Activated CD8-positive, alpha-beta T cell treated with anti-CD3 and anti-CD28 coated beads for 36 hours (primary cell): ENCODE results near the gene RWDD3. TPM values are rescaled to one million over a fixed set of nuclear protein-coding genes. Genes with fewer than 3 reads are reported as not detected.

Source experiments
- ATAC-seq: fragments of 200-7000 bp; cut with Tn5 transposase; one replicate; pipeline ENCODE4 v1.10.0; 2021; ENCODE audit warnings: mild to moderate bottlenecking, moderate library complexity
- CTCF ChIA-PET: fragments of 350-600 bp; sonication (Branson Sonifier 250); formaldehyde crosslinking; loops from one replicate; lab custom pipeline; 2021; ENCODE audit warnings: antibody characterized with exemption; lab: Charles Lee
- POLR2A ChIA-PET: fragments of 350-600 bp; sonication (Branson Sonifier 250); formaldehyde crosslinking; loops from one replicate; lab custom pipeline; 2021; ENCODE audit warnings: antibody characterized with exemption; lab: Charles Lee
- DNase-seq: peaks from one replicate; pipeline ENCODE4 v3.0.0-alpha.2; 2020
- H3K27ac Mint-ChIP-seq: one replicate; pipeline ENCODE4 v1.8.0; 2021; ENCODE audit warnings: mild to moderate bottlenecking, mixed read lengths
- H3K27me3 Mint-ChIP-seq: one replicate; pipeline ENCODE4 v1.8.0; 2021; ENCODE audit warnings: mixed read lengths
- H3K36me3 Mint-ChIP-seq: one replicate; pipeline ENCODE4 v1.8.0; 2021; ENCODE audit warnings: low read depth, mixed read lengths
- H3K4me1 Mint-ChIP-seq: one replicate; pipeline ENCODE4 v1.8.0; 2021; ENCODE audit warnings: low read depth, mixed read lengths
- H3K4me3 Mint-ChIP-seq: one replicate; pipeline ENCODE4 v1.8.0; 2021; ENCODE audit warnings: mild to moderate bottlenecking, moderate library complexity, mixed read lengths
- H3K9me3 Mint-ChIP-seq: one replicate; pipeline ENCODE4 v1.8.0; 2021; ENCODE audit warnings: mixed read lengths
- CTCF ChIP-seq: fragments of 200-600 bp; IDR thresholded peaks from one replicate; pipeline ENCODE4 v1.8.0; 2022; ENCODE audit warnings: antibody characterized with exemption, mild to moderate bottlenecking
- intact Hi-C: fragments of 100-400 bp; cut with micrococcal nuclease; formaldehyde crosslinking; loops from one replicate; pipeline ENCODE4 v1.10.0; 2022
- total RNA-seq, 2 experiments: library from RNA; stranded (reverse); gene quantifications; one replicate each; pipeline ENCODE4 v1.2.3, GENCODE V29; 2021

RWDD3 gene
- total RNA-seq, 2 experiments from 2014 or later = 15.2 to 17.8 TPM

- POLR2A ChIA-PET = no interaction called here
Observed at GRCh38 chr1:95221306-95221705, 12.7 kb upstream of the RWDD3 start.

GRCh38 chr1:95222629-95223028, 11.4 kb upstream of the RWDD3 start:
- CTCF ChIA-PET = interaction anchor here (0.7 to 3.0 kb wide), 3 partner anchors 11 to 137 kb away, joined by 3 to 13 read pairs (median 4); partner anchors contain the start of gene RWDD3
- Mint-ChIP-seq H3K9me3 (no peaks in the 10 kb centered on the region), H3K4me3 (no peak overlapping the region), H3K27ac (no peak overlapping the region), H3K4me1 (no peaks in the 10 kb centered on the region), H3K36me3 (no peaks in the 10 kb centered on the region), H3K27me3 (peaks cover 21% of the 10 kb centered on the region)
- POLR2A ChIA-PET = interaction anchor here (1.9 kb wide), 1 partner anchor 11 kb away, joined by 4 read pairs; the partner anchor contains the start of gene RWDD3
- no peak for ATAC-seq
- no peak for DNase-seq
- intact Hi-C loops = no loop called here
- TF ChIP-seq CTCF = no peak

More at GRCh38 chr1:95221306-95221705, 12.7 kb upstream of the RWDD3 start:
- H3K36me3 Mint-ChIP-seq = no peaks in the 10 kb centered on the region
- DNase-seq (no peak), ATAC-seq (no peak)
- H3K4me3 Mint-ChIP-seq = no peak overlapping the region
- no peak for TF ChIP-seq CTCF
- H3K27ac Mint-ChIP-seq = no peak overlapping the region
- intact Hi-C loops = no loop called here
- no peaks in the 10 kb centered on the region for H3K9me3 Mint-ChIP-seq
- no peaks in the 10 kb centered on the region for H3K4me1 Mint-ChIP-seq
- CTCF ChIA-PET = interaction anchor here (1.1 kb wide), 1 partner anchor 137 kb away, joined by 4 read pairs; no protein-coding TSS in a partner anchor
- H3K27me3 Mint-ChIP-seq = peaks cover 20% of the 10 kb centered on the region

- POLR2A ChIA-PET = interaction anchor here (1.9 kb wide), 1 partner anchor 11 kb away, joined by 4 read pairs; the partner anchor contains the start of gene RWDD3
- no peaks in the 10 kb centered on the region for H3K4me1 Mint-ChIP-seq
- CTCF ChIA-PET = interaction anchor here (0.7 to 3.0 kb wide), 3 partner anchors 10 to 138 kb away, joined by 3 to 13 read pairs (median 4); partner anchors contain the start of gene RWDD3
- H3K9me3 Mint-ChIP-seq = no peaks in the 10 kb centered on the region
- H3K27ac Mint-ChIP-seq = no peak overlapping the region
- no peak for DNase-seq
- H3K36me3 Mint-ChIP-seq = no peaks in the 10 kb centered on the region
- no peak overlapping the region for H3K4me3 Mint-ChIP-seq
- ATAC-seq = no peak
- intact Hi-C loops = no loop called here
- TF ChIP-seq CTCF = no peak
- H3K27me3 Mint-ChIP-seq = peaks cover 19% of the 10 kb centered on the region
Observed at GRCh38 chr1:95223110-95223509, 10.9 kb upstream of the RWDD3 start.

GRCh38 chr1:95226781-95227660, 7.0 kb upstream of the RWDD3 start:
- H3K36me3 Mint-ChIP-seq = no peaks in the 10 kb centered on the region
- no peak for DNase-seq
- no peaks in the 10 kb centered on the region for H3K9me3 Mint-ChIP-seq
- H3K27me3 Mint-ChIP-seq = peaks cover 24% of the 10 kb centered on the region
- ATAC-seq = no peak
- no peak for TF ChIP-seq CTCF
- no peak overlapping the region for H3K27ac Mint-ChIP-seq
- no peaks in the 10 kb centered on the region for H3K4me1 Mint-ChIP-seq
- CTCF ChIA-PET = no interaction called here
- POLR2A ChIA-PET = no interaction called here
- intact Hi-C loops = no loop called here
- H3K4me3 Mint-ChIP-seq = no peak overlapping the region

GRCh38 chr1:95229037-95229436, 5.0 kb upstream of the RWDD3 start:
- intact Hi-C loops = no loop called here
- H3K36me3 Mint-ChIP-seq = no peaks in the 10 kb centered on the region
- H3K4me1 Mint-ChIP-seq = peaks cover 5% of the 10 kb centered on the region
- no peak for DNase-seq
- no peak overlapping the region for H3K4me3 Mint-ChIP-seq
- peaks cover 24% of the 10 kb centered on the region for H3K27me3 Mint-ChIP-seq
- no peak overlapping the region for H3K27ac Mint-ChIP-seq
- no peak for ATAC-seq
- no peak for TF ChIP-seq CTCF
- ChIA-PET POLR2A (no interaction called here), CTCF (interaction anchor here (1.4 kb wide), 1 partner anchor 144 kb away, joined by 4 read pairs; no protein-coding TSS in a partner anchor)
- H3K9me3 Mint-ChIP-seq = no peaks in the 10 kb centered on the region
